HG03135 (cell line): ENCODE results near the gene RNF13.

Source experiments
- ATAC-seq: cut with Tn5 transposase; IDR thresholded peaks from one replicate; pipeline ENCODE4 v1.9.1; 2021; ENCODE audit warnings: mild to moderate bottlenecking, moderate library complexity; ENCODE audit not compliant: unreplicated experiment

The RNF13 gene, protein sequence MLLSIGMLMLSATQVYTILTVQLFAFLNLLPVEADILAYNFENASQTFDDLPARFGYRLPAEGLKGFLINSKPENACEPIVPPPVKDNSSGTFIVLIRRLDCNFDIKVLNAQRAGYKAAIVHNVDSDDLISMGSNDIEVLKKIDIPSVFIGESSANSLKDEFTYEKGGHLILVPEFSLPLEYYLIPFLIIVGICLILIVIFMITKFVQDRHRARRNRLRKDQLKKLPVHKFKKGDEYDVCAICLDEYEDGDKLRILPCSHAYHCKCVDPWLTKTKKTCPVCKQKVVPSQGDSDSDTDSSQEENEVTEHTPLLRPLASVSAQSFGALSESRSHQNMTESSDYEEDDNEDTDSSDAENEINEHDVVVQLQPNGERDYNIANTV

DNA sequence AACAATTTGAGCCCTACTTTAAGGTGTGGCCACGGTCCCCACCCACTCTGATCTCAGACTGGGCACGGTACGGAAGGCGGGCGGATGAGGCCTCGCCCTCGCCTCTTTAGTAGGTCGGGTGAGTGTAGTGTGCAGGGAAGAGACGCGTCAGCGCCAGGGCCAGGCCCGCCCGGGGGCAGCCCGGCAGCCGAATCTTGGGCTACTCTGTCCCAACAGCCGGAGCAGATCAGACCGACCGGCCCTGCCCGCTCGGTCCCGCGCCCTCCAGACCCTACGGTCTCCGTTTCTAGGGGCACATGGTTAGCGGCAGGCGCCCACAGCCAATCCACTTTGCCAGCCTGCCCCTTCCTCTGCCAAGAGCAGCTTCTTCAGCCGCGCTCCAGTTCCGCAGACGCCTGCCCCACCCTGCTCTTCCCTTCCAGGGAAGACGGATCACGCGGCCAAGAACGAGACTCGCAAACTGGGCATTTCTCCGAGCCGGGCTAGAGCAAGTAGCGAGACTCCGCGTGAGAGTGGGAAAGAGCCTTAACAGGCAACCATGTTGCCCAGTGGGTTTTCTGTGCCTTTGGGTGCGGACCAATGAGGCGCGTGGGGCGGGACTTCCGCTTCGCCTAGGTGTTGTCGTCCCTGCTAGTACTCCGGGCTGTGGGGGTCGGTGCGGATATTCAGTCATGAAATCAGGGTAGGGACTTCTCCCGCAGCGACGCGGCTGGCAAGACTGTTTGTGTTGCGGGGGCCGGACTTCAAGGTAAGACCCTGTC, at the start of gene RNF13:
RNF13 (plus strand) TSS at position 610 of the 761 bp plus-strand sequence. CDS start 32,812 bp downstream, outside the sequence.
- ATAC-seq = peak; percentile 93

DNA sequence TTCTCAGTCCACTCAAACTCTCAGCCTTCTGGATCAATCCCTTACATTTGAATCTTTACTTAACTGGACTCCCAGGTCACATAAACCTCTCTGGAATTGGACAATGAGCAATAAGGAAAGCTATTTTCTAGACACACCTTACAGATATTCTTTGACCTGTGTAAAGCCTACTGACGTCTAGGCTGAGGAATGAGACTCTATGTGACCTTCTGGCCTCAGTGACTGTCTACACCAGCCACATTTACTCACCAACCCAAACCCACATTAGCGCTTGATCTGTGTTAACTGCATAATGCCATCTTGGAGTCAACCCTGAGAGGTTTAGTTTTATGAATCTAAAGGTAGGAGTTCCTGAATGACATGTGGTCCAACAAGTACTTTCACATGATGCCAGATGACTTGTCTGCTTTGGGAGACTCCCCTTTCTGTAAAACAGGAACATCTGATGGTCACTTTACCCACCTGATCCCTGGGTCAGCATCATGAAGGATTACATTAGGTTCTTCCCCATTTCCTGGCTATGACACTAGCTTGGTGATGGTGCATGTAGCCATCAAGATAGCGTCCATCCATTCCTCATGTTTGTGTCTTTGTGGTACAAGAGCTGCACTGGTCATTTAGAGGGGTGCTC, 49.3 kb upstream of the RNF13 start:
- ATAC-seq = no peak

DNA sequence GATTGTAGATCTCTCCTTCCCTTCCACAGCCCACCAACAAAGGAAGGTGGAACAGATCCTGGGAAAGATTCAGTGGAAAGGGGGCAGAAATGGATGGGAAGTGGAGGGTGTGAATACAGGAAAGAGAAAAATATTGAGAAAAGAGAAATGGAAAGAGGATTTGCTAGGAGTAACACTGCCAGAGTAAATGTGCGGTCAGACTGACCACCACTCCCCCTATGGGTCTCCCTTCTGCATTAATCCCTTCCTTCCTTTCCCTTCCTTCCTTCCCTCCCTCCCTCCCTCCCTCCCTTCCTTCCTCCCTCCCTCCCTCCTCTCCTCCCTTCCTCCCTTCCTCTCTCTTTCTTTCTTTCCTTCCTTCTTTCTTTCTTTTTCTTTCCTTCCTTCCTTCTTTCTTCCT, 48.7 kb upstream of the RNF13 start:
- ATAC-seq = no peak

DNA sequence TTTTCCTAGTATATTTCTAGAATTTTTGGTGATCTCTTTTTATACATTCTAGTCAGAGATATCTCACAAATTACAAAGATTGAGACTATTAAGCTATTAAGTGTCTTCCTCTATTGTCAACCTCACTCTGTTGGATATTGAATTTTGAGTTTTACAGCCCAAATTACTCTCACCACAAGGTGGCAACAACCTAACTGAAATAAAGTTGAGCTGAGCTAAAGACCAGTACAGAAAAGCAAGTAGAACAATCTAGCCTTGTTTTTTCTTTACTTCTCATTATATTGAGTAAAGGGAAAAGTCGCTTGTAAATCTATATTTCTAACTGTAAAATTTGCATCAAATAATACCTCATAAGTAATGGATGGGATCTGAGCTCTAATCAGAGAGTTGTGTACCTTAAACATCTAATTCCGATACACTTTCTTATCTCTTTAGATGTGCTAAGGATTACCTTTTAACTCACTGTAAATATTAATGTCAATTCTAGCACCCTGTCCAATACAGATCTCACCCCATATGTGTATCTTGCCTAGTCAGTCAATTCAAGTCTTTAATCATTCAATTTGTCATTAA, 47.2 kb upstream of the RNF13 start:
- ATAC-seq = no peak

DNA sequence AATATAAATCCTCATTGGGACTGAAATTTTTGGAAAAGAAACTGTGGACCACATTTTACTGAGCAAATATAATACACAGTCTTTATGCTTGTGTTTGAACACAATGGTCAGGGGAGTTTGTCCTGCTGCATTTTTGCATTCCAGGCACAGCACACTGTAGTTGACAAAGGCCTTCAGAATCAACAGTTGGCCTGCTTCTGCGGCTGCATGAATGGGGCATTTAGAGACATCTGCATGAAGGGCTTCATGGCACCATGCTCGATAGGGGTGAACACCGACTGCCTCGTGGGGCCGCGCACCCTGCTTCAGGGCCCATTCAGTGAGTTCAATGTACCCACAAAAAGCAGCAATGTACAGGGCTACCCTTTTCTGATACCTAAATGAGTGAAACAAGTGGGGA, 45.3 kb upstream of the RNF13 start:
- ATAC-seq = no peak

DNA sequence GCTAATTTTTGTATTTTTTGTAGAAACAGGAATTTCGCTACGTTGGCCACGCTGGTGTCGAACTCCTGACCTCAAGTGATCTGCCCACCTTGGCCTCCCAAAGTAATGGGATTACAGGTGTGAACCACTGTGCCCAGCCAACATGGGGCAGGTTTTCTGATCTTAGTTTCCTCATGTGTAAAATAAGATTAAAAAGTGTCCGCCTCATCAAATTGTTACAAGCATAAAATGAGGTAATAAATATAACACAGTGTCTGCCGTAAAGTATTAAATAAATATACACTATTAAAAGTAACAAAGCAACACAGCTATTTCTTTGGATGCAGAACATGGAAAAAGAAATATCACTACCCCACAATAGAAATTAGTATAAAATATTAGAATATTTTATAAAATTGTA, 44.3 kb upstream of the RNF13 start:
- ATAC-seq = no peak

DNA sequence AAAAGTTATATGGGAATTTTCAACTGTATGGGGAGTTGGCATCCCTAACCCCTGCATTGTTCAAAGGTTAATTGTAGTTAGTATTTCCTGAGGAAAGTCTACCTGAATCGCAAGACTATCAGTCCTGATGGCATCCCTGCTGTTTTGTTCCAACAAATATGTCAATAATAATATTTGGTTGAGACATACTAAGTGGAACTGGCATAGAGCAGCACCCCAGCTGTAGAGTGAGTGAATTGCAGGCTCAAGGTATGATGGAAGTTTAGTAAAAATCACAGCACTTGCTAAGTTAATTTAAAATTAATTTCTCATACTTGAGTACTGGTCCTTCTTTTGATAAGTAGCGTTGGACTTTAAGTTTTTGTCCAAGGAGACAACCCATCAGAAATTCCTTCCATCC, 42.8 kb upstream of the RNF13 start:
- ATAC-seq = no peak

DNA sequence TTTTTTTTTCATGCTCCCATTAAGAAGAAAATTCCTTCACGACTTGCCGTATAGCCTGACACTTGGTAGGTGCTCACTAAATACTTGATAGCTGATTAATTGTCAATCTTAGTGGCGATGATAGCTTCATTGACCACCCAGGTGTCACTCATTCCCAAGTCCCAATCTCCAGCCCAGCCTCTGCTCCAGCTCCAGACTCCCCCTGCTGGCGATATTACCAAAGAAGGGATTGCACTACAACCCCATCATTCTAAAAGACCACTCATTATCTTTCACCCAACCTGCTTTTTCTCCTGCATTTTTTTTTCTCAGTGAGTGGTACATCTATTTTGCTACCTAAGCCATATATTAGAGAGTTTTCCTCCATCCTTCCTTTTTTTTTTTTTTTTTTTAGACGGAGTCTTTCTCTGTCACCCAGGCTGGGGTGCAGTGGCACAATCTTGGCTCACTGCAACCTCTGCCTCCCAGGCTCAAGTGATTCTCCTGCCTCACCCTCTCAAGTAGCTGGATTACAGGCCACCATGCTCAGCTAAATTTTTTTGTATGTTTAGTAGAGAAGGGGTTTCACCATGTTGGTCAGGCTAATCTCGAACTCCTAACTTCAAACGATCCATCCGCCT, 41.3 kb upstream of the RNF13 start:
- peak; percentile 57 for ATAC-seq

DNA sequence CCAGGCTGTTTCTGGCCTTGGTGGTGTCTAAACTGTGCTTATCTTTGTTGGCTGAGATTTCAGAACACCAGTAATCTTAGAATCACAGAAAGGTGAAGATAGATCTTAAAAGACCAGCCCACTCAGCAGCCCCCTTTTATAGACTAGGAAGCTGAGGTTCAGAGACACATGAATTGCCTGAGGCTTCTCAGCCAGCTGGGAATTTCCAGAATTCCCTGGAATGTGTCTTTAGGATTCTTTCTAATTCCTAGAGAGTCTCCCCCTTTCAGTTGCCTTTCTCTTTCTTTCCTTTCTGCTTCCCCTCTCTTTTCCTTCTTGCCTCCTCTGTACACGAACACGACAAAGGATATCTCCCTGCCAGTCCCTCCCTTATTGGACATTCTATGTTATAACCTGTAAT, 40.2 kb upstream of the RNF13 start:
- ATAC-seq = no peak

DNA sequence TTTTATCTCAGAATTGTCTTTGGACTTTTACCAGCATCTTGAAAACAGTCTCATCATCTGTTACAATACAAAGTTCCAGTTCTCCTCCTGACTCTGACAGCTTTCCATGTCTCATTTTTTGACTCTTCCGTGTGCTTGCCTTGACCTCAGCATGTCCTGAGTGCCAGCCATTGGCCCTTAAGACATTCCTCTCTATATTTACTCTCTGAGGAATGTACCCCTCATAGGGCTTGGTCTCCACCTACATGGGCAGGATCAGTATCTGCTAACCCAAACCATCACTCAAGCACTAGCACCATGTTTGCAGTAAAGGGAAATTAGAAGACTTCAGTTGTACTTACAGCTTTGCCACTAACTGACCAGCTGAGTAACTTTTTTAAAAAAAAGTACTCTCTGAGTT, 36.8 kb upstream of the RNF13 start:
- ATAC-seq = no peak

DNA sequence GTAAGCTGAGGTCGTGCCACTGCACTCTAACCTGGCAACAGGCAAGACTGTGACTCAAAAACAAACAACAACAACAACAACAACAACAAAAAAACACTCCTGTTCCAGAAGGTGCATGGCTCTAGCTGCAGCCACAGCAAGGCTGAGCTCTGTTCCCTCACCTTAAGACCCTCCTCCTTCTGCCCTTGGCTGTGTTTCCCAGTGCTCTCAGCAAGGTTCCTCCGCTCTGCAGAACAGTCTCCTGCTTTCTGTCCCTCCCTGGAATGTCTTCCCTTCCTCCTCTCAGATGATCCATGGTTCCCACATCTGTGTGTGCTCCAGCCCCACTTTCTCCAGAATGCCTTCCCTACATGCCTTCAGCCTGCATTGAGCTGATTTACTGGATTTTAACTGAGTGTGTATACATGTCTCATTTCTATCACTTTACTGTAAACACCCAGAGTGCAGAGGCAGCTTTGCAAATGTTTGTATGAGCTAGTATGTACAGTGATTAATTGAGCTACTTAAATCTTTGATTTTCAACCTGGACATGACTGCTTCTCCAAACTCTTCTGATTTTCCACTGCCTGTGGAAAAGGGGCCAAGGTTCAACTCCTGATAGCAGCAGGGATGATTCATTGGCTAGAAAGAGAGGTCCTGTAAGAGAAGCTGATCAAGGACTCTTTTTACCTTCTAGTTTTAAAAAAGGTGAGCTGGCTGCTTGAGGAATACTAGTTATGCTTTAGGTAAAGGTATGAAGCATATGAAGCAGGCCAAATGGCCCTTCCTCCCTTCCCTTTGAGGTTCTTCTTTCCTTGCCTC, 35.4 kb upstream of the RNF13 start:
- no peak for ATAC-seq

DNA sequence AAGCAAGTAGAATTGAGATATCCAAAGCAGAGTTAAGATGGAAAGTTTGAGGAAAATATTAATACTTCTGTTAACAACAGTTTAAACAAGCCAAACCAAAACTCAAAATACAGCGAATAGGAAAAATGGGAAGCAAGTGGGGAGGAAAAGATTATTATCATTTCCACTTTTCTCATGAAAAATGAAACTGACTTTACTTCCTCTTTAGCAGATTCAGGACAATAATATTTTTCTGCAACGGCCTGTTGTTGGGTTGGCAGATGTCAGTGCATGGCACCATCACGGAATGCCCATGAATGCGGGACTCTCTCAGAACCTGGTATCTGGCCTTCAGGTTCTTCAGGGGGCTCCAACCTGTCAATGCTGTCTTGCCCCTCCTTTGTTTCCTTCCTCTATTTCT, 31.8 kb upstream of the RNF13 start:
- ATAC-seq = peak; percentile 56

DNA sequence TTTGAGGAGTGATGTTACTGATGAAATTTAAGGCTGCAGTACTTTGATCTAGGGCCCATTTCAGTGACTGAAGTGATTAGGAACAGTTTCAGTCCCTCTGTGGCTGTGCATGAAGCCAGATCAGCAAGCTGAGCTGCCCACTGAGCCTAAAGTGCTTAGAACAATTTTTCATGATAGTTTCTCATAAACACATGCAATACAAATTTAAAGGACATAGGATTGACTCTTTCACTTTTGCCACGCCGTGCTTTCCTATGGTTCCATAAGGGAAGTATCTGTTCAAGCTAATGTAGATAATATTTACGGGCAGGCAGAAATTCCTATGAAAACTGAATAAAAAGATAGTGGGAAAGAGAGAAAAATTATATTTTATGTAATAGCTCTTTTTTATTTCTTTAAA, 31.3 kb upstream of the RNF13 start:
- ATAC-seq = peak; percentile 6

DNA sequence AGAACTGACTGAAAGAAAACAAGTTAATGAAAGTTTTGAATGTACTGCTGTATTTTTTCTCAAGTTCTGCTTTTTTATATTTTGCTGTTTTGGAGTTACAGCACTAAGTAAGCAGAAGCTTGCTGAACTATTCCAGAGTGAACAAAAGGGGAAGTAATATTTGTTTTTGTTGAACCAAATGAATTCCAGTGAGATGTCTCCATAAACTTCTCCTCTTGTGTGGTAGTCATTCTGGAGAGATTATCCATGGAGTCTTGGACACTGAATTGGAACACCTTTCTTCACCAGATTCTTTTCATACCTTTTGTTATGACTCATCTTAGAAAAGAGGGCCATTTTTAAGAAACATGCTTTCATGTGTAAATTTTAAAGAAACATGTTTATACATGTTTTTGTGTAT, 29.4 kb upstream of the RNF13 start:
- ATAC-seq = no peak

DNA sequence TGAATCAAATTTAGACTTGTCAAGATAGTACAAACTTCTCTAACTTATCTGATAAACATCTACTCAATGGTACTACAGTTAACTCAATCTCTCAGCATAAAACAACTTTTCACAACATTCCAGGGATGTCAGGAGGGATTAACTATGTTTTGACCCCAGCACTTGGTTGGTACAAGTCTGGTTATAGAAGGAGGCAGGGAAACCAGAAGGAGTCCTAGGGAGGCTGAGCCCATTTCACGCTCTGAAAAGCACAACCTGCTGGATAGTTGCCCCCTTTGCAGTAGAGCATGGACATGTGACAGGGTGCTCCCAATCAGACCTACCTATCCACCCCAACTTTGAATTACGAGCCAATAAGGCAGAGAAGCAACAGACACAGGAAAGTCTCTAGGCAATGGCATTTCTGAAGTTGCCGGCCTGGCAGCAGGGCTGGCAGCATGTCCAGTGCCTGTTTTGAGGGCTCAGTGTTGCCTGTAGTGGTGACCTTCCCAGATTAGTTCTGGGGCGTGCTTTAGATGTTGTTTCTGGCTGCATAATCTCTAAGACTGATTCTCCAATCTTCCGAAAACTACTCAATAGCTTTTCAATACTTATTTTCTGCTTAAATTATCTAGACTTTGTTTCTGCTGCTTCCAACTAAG, 28.8 kb upstream of the RNF13 start:
- ATAC-seq = no peak

DNA sequence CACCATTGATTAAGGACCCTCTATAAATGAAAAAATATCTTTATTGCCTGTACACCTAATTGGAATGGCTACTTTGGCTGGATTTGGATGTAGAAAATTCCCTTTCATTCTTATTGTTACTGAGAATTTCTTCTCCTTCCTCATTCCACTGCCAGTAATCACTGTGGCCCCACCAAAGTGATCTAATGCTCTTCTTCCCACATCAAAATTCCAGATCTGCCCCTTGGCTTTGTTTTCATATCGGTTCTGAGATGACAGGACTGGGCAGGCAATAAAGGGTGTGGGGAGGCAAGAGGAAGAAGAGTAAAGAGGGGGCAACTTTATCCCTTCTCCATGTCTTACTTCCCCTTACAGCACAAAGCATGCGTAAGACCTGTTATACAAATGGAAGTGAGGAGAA, 22.7 kb upstream of the RNF13 start:
- ATAC-seq = no peak

DNA sequence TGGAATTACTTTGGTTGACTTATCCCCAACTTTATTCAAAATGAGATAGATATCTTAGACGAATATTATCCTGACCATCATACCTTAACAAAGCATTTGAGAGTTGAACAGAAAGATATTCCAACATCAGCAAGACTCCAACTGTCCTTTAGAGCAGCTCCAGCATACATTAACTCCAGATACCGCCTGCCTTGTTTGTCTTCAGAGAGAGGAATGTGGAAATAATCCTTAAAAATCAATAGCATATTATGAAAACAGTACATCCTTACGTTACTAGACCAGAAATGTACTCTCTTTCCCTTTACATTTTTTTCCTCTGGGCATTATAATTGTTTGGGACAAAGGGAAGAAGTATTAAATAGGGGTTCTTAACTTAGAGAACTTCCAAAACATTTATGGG, 22.3 kb upstream of the RNF13 start:
- ATAC-seq = no peak

DNA sequence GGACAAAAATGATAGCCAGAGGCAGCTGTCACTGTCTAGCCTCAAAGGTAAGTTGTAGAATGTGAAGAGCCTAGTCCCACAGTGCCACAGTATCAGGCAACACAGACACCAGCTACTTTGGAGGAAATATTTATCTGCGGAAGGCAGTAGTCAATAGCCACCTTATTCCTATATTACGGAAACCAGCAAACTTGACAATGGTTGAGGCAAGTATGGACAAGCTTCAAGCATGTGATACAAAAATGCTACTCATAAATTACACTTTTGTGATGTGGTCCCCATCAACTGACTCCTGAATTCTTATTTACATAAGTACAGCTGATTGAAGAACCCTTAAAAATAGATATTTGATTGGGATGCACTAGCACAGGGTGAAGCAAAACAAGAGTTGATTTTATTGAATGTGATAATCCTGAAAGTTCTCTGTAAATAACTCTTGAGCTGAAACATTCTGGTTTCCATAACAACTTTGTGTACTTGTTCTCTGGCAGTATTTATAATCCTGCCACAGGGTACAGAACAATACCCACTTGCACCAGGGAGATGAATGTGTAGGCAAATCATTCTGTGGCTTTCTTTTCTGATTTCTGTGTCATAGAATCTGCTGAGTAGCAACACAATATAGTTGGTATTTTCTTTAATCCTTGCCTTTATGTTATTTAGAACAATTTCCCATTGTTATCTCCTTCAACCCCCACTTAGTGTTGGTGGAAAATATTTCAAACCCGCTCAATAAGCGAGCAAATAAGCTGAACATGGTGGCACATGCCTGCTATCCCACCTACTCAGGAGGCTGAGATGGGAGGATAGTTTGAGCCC, 20.4 kb upstream of the RNF13 start, which contains the start of gene ANKUB1:
ANKUB1 (minus strand) TSS at position 103 of the 819 bp plus-strand sequence. CDS start 188 bp downstream, outside the sequence.
- ATAC-seq = no peak

DNA sequence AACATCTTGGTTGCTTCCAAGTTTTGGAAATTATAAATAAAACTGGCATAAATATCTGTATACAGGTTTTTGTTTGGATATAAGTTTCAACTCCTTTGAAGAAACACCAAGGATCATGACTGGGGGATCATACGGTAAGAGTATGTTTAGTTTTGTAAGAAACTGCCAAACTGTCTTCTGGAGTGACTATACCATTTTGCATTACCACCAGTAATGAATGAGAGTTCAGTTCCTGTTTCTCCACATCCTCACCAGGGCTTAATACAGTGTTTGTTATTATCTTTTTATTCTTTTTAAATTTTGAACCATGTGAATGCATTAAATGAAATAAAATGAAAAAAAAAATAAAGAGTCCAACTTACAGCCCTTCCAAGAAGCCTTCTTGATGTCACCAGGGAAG, 17.0 kb upstream of the RNF13 start:
- no peak for ATAC-seq
